ENCODE data around the gene FBXL20.

GRCh38 chr17:39276113-39276512 is 125.3 kb downstream of the FBXL20 start:
- TF ChIP-seq EZH2phosphoT487 (IDR thresholded peaks at IDR 0.05; ENCODE audit: insufficient read depth, low read depth) = no peak
- no peak for TF ChIP-seq EZH2 (IDR thresholded peaks at IDR 0.05; ENCODE audit: insufficient read depth, poor library complexity, severe bottlenecking)

Data from GM23248 (cell line).